Stimulated activated CD8-positive, alpha-beta memory T cell treated with anti-CD3 and anti-CD28 coated beads, Interleukin-15, amount 100 ng/mL, for 4 hours (primary cell): ENCODE measurements around the gene SHMT2.

ENCODE experiments used
- DNase-seq, 2 donors: peaks; one replicate each; pipeline ENCODE4 v3.0.0-alpha.2; 2020; ENCODE audit warnings: low read depth in 2 of 2

The SHMT2 gene

DNA sequence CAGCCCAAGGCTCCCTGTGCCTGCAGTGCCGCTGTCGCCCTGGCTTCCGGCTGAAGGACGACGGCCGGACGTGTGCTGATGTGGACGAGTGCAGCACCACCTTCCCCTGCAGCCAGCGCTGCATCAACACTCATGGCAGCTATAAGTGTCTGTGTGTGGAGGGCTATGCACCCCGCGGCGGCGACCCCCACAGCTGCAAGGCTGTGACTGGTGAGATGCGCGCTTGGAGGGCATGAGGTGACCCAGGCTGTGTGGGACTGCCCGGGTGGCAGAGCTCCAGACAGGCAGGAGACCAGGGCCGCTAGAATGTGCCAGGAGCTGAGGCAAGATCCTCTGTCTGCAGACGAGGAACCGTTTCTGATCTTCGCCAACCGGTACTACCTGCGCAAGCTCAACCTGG, 32.6 kb upstream of the SHMT2 start:
- DNase-seq = no peak

DNA sequence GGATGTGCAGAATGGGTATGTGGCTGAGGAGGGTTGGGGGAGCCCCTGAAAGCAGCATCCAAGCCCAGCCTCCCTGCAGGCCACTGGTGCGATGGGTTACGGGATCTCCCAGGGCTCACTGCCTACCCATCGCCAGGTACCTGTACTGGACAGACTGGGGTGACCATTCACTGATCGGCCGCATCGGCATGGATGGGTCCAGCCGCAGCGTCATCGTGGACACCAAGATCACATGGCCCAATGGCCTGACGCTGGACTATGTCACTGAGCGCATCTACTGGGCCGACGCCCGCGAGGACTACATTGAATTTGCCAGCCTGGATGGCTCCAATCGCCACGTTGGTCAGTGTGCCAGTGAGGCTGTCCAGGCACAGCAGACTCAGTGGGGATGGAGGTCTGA, 31.2 kb upstream of the SHMT2 start:
- DNase-seq = no peak

DNA sequence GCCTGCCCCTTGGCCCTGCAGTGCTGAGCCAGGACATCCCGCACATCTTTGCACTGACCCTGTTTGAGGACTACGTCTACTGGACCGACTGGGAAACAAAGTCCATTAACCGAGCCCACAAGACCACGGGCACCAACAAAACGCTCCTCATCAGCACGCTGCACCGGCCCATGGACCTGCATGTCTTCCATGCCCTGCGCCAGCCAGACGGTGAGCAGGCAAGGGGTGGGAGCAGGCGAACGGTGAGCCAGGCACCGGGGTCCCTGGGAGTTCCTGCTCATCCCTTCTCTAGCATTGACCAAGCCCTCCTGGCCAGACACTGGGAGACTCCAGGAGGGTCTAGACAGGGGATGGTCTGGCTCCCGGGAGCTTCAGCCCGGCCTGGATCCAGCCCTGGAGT, 30.3 kb upstream of the SHMT2 start:
- no peak for DNase-seq

DNA sequence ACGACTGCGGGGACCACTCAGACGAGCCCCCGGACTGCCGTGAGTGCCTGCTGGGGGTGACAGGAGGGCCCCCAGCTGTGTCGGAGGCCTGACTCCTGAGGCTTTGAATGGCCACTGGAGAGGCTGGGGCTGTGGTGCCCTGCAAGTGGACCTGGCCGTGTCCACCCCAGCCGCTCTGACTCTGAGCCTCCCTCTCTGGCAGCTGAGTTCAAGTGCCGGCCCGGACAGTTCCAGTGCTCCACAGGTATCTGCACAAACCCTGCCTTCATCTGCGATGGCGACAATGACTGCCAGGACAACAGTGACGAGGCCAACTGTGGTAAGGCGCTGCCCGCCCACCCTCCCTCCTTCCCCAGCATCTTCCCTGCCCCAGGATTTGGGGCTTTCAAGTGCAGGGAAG, 29.0 kb upstream of the SHMT2 start:
- no peak for DNase-seq

DNA sequence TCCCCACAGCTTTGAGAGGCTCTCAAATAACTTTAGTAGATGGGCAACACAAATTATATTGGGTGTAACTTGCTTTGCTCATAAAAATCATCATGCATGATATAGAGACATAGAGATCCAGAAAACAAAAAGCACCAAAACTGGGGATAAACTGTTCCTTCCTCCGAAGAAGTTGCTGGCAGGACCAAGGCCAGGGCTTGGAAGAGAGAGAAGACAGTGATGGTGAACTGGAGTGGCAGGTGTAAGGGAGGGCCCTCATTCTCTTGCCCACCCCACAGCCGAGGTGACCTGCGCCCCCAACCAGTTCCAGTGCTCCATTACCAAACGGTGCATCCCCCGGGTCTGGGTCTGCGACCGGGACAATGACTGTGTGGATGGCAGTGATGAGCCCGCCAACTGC, 28.3 kb upstream of the SHMT2 start:
- DNase-seq = no peak

DNA sequence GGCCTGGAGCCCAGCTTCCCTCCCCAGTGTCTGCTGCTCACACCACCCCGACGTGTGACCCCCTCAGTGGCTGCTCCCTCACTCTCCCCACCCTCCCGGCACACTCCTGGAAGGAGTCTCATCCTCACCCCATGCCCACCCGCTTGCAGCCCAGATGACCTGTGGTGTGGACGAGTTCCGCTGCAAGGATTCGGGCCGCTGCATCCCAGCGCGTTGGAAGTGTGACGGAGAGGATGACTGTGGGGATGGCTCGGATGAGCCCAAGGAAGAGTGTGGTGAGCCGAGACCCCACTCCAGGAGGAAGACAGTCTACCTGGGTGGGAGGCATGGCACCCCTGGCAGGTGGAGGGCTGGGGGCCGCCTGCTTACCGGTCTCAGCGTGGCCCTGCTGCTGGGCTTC, 27.9 kb upstream of the SHMT2 start:
- no peak for DNase-seq

DNA sequence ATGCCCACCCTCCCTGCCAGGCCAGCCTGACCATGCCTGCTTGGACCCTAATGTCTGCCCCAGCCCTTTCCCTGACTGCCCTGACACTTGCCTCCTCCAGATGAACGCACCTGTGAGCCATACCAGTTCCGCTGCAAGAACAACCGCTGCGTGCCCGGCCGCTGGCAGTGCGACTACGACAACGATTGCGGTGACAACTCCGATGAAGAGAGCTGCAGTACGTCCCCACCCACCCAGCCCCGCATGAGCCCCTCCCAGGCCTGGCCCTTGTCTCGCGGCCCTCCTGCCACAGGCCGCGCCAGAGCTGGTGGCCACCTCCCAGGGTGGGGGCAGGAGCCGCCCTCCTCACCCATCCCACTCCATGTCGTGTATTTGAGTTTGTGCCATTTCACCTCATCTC, 27.2 kb upstream of the SHMT2 start:
- no peak for DNase-seq

DNA sequence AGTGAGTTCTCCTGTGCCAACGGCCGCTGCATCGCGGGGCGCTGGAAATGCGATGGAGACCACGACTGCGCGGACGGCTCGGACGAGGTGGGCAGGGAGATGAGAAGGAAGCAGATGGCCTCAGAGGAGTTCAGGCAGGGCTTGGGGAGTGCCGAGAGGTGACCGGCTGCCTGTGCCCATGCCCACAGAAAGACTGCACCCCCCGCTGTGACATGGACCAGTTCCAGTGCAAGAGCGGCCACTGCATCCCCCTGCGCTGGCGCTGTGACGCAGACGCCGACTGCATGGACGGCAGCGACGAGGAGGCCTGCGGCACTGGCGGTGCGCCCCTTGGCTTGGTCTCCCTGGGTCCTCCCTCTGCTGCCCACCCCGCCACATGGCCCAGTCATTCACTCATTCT, 26.3 kb upstream of the SHMT2 start:
- DNase-seq = no peak

DNA sequence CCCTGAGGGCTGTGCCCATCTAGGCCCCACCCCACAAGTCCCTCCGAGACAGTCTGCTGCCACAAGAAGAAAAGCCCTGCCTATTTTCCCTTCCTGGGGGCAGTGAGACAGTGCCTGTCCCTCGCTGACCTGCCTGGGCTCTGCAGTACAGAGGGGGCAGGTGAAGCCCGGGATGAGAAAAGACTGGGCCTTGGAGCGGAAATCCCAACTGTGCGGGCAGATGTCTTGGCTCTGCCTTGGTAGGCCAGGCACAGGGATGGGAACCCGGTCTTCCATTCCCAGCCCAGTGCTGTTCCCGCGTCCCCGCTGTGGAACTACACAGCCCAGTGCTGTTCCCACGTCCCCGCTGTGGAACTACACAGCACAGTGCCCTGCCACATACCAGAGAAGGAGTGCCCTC, 25.7 kb upstream of the SHMT2 start:
- no peak for DNase-seq

DNA sequence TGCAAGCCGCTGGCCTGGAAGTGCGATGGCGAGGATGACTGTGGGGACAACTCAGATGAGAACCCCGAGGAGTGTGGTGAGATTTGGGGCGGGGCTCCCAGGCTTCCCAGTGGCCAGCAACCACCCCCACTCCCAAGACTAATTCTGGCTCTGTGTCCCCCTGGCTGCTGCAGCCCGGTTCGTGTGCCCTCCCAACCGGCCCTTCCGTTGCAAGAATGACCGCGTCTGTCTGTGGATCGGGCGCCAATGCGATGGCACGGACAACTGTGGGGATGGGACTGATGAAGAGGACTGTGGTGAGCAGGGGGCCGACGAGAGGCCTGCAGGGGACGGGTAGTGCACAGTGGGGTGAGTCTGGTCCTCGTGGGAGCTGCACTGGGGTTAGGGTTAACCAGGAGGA, 25.1 kb upstream of the SHMT2 start:
- DNase-seq = no peak

DNA sequence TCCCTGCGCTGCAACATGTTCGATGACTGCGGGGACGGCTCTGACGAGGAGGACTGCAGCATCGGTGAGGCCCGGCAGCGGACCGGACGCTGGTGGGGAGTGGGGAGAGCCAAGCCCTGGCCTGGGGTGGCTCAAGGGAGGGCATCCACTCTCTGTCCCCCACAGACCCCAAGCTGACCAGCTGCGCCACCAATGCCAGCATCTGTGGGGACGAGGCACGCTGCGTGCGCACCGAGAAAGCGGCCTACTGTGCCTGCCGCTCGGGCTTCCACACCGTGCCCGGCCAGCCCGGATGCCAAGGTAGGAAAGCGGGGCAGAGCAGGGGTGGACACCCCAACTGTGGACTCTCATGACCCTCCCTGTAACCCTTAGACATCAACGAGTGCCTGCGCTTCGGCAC, 24.3 kb upstream of the SHMT2 start:
- DNase-seq = no peak

DNA sequence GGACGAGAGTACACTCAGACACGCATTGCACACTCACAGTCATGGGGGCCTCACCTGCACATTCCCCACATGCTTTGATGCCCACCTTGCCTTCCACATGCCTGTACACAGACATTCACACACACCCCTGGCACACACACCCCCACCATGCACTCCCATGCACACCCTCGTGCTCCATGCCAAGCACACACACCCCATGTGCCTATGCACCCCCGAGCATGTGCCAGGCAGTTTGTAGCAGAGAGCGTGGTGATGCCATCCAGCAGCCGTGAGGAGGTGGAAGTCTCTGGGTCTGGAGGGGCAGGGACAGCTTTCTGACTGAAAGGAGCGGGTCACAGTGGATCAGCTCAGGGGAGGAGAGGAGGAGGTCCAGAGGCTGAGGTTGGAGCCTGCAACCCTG, 23.6 kb upstream of the SHMT2 start:
- DNase-seq = no peak

DNA sequence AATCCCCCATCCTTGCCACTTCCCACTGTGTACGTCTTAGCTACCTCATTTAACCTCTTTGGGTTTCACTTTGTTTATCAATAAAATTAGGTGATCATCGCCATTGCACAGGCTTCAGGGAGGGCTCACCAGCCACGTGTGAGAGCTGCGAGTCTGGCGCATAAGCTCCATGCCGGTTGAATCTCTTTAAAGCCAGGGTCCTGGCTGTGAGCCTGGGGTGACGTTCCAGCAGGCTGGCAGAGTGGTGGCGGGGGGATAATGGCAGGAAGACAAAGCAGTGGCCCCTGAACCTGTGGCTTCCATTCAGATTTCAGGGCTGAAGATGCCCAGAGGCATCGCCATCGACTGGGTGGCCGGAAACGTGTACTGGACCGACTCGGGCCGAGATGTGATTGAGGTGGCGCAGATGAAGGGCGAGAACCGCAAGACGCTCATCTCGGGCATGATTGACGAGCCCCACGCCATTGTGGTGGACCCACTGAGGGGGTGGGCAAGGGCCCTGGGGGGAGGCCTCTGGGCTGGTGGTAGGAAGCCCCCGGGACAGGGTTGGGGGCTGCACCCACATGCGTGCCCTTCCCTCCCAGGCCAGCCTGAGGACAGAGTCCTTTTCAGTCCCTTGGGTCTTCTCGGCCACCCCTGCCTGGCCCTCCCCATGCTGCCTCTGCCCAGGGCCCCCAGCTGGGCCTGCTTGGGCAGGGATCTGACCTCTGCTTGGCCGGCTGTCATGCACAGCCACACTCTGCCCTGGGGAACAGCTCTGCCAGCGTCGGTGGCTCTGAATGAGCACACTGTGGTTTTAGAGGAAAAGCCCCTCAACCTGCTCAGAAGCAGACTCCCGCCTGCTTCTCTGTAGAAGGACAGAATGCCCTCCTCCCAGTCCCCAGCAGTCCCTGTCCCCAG, 21.5 kb upstream of the SHMT2 start:
- DNase-seq = no peak

DNA sequence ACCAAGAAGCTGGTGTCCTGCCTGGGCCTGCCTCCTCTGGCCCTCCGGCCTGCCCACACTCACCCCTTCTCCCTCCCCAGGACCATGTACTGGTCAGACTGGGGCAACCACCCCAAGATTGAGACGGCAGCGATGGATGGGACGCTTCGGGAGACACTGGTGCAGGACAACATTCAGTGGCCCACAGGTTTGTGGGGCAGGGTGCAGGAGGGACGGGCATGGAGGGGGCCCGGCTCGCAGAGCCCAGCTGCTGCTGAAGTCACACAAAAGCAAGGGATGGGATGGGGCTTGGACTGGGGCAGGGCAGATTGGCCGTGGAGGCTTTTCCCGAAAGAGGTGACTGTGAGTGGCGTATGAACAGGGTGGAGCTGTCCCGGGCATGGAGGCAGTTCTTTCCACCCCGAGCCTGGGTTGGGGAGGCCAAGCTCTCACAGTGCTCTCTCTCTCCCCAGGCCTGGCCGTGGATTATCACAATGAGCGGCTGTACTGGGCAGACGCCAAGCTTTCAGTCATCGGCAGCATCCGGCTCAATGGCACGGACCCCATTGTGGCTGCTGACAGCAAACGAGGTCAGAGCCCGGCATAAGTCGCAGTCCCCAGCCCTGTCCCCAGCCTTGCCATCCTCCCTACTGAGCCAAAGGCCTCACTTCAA, 20.8 kb upstream of the SHMT2 start:
- no peak for DNase-seq

DNA sequence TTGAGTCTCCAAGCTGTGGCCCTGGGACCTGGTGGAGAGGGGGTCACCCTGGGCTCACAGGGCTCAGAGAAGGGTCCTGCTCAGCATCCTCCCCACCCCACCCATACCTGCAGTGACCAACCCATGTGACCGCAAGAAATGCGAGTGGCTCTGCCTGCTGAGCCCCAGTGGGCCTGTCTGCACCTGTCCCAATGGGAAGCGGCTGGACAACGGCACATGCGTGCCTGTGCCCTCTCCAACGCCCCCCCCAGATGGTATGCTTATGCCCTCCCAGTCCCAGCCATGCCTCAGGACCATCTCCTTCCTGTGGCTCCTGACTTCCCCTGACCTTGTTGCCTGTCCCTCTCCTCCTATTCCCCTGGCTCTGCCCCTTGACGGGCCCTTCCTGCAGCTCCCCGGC, 19.6 kb upstream of the SHMT2 start:
- no peak for DNase-seq

DNA sequence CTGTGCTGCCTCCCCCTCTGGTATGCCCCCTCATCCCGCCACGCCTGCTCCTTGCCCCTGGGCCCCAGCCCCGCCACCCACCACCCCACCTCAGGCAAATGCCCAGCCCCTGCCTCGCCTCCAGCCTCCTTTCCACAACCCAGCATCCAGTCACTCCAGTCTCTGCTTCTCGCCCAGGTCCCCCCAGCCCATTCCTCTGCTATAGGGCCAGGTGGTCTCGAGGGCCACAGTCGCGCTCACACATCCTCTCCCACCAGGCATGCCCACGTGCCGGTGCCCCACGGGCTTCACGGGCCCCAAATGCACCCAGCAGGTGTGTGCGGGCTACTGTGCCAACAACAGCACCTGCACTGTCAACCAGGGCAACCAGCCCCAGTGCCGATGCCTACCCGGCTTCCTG, 19.1 kb upstream of the SHMT2 start:
- no peak for DNase-seq

DNA sequence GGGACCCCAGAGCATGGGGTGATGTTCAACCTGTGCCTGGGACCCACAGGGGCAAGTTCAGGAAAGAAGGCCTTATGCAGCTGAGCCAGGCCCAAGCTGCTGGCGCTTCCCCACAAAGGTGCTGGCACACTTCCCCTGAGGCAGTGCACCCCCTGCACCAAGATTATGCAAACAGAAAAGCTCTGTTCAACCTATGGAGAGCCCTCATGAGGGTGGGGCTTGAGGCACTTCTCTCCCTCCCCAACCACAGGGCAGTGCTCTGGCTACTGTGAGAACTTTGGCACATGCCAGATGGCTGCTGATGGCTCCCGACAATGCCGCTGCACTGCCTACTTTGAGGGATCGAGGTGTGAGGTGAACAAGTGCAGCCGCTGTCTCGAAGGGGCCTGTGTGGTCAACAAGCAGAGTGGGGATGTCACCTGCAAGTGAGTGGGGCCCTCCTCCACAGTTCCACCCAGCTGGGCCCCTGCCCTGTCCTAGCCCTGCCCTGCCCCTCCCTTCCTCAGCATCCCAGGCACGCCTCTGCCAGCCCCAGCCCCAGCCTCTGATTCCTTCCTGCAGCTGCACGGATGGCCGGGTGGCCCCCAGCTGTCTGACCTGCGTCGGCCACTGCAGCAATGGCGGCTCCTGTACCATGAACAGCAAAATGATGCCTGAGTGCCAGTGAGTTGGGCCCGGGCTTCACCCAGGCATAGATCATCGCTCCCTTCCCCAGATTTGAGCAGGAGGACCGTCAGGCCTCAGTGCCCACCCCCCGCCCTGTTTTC, 18.4 kb upstream of the SHMT2 start:
- no peak for DNase-seq

DNA sequence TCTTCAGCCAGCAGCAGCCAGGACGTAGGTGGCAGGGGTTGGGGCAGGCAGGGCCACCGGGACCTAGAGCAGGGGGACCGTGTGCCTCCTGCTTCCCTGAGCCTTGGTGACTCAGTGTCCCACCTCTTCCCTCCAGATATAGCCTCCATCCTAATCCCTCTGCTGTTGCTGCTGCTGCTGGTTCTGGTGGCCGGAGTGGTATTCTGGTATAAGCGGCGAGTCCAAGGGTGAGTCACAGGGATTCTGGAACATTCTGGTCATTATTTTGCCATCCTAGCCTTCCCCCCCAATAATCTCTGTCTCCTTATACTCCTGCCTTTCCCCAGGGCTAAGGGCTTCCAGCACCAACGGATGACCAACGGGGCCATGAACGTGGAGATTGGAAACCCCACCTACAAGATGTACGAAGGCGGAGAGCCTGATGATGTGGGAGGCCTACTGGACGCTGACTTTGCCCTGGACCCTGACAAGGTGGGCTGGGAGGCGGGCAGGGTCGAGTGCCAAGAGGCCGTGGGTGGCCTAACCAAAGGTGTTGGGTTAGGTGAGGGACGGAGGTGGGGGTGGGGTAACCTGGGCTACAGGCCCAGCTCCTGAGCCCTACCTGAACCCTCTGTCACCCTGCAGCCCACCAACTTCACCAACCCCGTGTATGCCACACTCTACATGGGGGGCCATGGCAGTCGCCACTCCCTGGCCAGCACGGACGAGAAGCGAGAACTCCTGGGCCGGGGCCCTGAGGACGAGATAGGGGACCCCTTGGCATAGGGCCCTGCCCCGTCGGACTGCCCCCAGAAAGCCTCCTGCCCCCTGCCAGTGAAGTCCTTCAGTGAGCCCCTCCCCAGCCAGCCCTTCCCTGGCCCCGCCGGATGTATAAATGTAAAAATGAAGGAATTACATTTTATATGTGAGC, 17.5 kb upstream of the SHMT2 start:
- no peak for DNase-seq

DNA sequence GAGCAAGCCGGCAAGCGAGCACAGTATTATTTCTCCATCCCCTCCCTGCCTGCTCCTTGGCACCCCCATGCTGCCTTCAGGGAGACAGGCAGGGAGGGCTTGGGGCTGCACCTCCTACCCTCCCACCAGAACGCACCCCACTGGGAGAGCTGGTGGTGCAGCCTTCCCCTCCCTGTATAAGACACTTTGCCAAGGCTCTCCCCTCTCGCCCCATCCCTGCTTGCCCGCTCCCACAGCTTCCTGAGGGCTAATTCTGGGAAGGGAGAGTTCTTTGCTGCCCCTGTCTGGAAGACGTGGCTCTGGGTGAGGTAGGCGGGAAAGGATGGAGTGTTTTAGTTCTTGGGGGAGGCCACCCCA, 16.8 kb upstream of the SHMT2 start:
- DNase-seq = no peak

DNA sequence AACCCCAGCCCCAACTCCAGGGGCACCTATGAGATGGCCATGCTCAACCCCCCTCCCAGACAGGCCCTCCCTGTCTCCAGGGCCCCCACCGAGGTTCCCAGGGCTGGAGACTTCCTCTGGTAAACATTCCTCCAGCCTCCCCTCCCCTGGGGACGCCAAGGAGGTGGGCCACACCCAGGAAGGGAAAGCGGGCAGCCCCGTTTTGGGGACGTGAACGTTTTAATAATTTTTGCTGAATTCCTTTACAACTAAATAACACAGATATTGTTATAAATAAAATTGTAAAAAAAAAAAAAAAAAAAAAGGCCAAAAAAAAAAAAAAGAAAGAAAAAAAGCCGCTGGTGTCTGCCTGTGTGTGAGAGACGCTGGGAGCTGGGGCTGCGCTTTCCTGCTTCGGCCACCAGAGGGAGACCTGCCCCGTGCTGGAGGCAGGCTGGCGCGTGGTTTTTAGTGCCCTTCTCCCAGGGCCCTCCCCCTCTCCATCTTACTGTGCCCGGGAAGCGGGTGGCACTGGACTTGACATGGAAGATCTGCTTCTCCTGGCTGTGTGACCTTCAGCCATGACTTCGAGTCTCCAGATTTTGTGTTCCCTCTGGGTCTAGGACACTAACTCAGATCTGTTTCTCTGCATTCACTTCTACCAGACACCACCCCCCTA, 16.3 kb upstream of the SHMT2 start:
- DNase-seq = peak; percentile 60 to 68

DNA sequence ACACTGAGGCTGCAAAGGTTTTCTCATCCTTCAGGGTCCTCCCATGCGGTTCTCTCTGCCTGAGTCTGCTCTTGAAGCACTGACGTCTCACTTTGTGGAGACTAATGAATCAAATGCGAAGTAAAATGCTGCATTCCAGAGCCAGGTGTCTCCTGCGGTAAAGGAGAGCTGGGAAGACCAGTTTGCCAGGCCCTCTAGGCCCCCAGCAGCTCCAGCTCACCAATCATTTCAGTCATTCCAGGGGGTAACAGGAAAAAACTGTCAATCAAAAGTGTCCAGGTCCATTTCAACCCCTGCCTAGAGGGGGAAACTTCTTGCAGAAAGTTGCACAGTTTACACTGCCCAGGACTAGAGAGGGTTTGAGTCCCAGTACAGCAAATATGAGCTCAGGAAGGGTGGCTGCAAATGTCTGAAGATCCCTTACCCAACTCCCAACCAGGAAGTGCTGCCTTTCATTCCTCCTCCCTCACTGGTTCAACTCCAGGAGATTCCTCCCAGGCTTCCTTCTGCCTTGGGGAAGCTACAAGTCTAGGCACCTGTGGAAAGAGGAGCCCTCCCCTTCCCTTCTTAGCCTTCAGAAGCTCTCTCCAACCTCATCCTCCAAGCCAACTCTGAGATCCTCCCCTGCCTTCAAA, 15.6 kb upstream of the SHMT2 start:
- no peak for DNase-seq
